SU-DHL-6 (cell line): Measurements from ENCODE around the gene DPH7.

ENCODE experiments used
- CTCF ChIP-seq: fragments of 200-600 bp; sonication (generic); IDR thresholded peaks from one replicate; pipeline ENCODE4 v1.5.1; 2017; ENCODE audit warnings: antibody characterized with exemption, mild to moderate bottlenecking, low read length, moderate library complexity; ENCODE audit not compliant: insufficient read depth, poor library complexity, severe bottlenecking
- EZH2phosphoT487 ChIP-seq: fragments of 200-600 bp; sonication (generic), shearing (Covaris generic); conservative IDR thresholded peaks from 2 replicates; pipeline ENCODE4 v1.6.1; 2018; ENCODE audit warnings: mild to moderate bottlenecking, antibody characterized with exemption, low read length, moderate library complexity, mixed read lengths

GRCh38 chr9:137538058-137538457 is 40.7 kb downstream of the DPH7 start:
- TF ChIP-seq CTCF (no peak), EZH2phosphoT487 (no peak)
